HG03521 (cell line): ENCODE results near the gene ST3GAL4.

Experiments
- ATAC-seq: cut with Tn5 transposase; IDR thresholded peaks from one replicate; pipeline ENCODE4 v1.9.1; 2021; ENCODE audit warnings: mild to moderate bottlenecking, moderate library complexity; ENCODE audit not compliant: unreplicated experiment

ST3GAL4 gene

DNA sequence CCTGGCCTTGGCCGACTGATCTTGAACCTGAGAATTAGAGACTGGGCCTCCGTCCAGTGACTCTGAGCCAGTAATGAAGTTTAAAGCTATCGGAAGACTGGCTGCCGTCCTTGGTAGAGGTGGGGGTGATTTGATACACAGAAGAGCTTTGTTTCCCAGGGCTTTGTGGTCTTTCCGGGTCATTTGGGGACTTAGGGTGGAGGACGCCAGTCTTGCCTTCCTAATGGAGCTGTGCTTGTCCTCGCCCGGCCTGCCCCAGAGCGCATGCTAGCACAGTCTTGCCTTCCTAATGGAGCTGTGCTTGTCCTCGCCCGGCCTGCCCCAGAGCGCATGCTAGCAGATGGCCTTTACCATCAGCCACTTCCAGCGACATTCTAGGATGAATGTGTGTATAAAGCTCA is 65.8 kb downstream of the ST3GAL4 start:
- ATAC-seq: no peak

DNA sequence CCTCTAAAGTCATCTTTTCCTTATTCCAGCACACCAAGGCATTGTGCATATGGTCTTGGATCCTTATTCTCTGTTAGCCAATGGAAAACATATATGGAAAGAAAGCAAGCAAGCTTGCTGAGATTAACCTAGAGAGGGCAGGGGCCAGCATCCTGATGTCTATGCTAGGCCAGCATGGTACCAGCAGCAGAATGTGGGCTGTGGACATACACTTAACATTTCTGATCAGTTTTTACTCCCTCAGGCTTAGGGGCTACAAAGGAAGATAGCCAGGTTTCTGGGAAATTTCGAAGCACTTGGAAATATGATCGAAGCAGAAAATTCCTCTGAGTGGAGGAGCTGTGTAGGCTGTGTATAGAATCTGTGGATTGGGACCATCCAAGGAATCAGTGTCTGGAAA is 67.0 kb downstream of the ST3GAL4 start:
- ATAC-seq: no peak

DNA sequence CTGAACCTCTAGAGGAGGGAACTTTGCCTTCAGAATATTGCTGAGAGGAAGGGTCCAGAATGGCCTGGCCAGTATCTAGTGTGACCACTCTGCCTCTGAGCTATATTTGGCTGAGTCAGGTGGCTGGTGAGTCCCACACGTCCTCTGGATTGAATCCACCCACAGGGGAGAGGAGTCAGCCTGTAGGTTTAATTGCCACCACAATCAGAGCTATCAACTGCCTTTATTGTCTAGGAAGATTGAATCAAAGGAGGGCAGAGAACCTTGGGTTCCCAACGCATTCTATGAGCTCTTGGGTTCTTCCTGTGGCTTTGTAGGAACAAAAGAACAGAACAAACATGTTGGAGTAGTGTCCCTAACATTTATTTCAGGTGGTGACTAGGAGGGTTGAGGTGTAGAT is 67.7 kb downstream of the ST3GAL4 start:
- no peak for ATAC-seq

GRCh38 chr11:126423743-126424142 is 68.3 kb downstream of the ST3GAL4 start:
- ATAC-seq: no peak

GRCh38 chr11:126424471-126425039 is 69.1 kb downstream of the ST3GAL4 start:
- ATAC-seq: no peak

DNA sequence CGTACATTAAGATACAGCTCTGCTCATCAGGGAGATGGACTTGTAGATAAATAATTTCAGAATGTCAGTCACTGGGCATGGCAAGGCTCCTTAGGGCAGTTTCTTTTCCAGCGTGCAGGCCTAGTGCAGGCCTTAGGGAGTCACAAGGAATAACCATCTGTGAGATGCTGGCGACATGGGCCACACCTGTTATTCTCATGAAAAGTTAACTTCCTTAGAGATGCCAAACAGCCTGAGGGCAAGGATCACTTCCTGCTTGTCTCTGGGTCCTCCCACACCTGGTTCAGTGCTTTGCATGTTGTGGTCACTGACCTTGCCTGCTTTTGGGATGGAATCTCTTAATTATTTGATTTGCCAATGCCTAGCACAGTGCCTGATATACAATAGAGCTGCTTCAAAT is 70.6 kb downstream of the ST3GAL4 start:
- ATAC-seq: no peak

DNA sequence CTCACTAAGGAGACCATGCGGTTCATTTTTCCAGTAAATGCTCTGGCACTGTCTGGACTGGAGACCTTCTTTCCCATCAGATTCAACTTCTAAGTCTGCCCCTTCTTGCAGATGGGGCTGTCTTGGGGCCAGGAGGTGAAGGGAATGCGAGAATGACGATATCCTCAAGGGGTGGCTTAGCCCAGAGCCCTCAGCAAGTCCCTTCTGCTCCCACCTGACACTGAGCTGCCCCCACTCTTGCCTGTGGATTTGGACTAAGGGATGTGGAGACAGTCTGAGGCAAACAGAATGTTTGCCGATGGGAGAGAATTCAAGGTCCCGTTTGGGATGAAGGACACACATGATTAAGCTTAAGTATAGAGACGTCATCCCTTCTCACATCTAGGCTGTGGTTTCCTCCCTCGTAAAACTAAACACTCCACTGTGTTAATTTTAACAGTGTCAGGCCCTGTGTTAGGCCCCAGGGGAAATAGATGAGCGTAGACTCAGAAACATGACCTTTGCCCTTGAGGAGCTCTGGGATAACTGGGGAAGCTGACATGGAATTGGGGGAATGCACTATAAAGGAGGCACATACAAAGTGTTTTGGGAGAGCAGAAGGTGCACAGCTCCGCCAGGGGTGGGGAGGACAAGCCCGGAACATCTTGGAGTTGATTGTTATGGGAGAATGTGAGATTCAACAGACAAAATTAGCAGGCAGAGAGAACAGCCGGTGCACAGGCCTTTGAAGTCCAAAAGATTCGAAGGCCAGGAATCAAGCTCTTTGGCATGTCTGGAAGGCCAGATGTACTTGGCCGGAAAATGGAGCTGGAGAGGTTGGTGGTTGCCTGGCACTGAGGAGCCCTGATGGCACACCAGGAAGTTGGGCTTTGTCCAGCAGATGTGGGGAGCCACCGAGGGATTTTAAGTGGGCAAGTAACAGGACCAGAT is 71.6 kb downstream of the ST3GAL4 start:
- ATAC-seq: no peak

DNA sequence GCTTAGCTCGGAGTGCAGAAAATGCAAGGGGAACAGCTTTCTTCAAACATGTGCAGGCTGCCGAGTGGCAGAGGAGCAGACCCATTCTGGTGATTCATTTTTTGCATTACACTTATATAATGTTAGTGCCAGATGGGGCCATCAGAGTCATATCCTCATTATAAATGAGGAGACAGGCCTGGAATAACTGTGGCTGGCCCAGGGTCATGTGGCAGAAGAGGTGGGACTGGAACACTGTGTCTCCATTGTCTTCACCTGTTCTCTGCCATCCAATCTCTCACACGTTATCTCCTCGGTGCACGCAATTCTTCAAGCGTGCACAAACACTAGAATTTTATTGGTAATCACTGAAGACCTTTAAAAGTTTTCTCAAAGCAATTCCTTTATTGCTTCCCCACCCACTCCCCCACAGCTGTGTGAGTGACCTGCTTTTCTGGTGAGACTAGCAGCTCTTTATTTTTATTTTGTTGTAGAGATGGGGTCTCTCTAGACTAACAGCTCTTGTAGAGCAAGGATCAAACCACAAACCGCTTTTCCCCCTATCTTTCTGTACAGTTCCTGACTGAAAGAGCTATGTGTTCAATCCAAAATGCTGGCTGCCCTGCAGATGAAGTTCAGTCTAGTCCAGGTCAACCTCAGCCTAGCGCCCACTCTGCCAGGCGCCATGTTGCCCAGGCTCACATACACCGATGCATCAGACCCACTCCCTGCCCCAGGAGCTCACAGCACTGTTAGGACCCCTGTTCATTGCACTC is 75.3 kb downstream of the ST3GAL4 start:
- ATAC-seq: no peak

DNA sequence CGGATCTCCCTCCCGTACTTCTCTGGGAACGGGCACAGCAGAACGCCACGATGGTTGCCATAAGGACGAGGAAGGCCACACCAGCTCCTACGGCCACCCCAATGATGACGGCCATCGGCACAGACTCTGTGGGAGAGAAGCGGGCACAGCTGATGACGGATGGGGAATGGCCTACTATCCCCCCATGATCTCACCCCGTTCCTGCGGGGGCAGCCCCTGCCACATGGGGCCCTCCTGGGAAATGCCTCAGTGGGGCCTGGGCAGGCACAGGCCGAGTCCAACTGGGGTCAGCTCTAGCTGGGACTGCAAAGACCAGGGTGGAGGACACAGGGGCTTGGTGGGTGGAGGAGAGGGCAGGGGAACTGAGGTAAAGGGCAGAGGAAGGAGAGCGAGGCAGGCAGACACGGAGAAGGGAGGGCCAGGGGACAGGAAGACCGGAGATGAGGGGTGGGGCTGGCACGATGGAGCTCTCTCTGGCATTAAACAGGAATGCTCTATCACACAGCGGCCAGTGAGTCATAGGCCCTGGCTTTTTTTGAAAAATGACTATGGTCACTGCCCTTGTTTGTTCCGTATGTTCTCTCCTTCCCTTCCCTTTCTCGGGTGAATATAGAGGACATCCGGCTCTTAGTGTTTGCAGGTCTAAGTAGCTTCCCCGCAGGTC is 76.0 kb downstream of the ST3GAL4 start:
- ATAC-seq: no peak

DNA sequence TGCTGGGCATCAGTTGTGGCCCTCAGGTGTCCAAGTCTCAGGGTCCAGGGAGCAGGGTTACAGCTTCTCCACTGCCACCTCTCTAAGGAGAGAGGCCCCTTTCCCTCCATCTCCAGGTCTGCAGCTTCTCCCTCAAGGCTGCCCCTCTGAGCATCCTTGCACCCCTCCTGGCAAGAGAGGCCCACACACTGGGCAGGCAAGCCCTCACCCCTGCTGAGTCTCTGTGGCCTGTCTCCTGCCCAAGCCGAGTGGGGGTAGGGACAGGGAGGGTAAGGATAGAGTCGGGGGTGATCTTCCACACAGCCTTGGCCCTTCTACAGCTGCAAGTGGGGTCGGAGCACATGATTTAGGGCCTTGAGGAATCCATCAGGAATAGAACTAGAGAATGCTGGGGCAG is 76.6 kb downstream of the ST3GAL4 start:
- ATAC-seq: no peak

- no peak for ATAC-seq
These were observed 77.0 kb downstream of the ST3GAL4 start for GRCh38 chr11:126432525-126432924.

DNA sequence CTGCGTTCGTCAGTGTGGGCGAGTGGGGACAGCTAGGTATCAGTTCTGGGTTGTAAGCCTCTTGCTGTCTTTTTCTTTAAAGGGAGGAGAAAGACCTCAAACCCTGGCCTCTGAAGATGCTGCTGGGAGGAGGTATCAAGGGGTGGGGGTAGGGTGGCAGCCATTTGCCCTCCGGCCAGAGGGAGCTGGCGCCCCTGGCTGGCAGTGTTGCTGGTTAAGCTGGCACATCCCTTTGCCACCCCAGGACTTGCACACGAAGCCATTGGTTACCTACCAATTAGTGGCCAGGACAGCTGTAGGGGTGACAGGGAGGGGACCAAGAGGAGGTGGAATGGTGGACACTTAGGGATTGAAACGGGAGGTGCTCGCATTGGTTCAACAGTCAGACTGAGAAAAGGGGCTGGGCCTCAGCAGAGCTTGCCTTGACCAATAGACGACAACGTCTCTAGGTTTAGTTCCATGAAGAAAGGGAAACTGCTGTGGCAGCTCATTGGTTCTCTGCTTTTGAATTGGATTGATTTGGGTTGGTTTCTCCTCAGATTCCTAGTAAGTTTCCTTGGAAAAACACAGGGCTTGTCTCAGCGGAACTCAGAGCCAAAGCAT is 77.9 kb downstream of the ST3GAL4 start:
- ATAC-seq: no peak

- ATAC-seq: no peak
These were observed 78.8 kb downstream of the ST3GAL4 start for GRCh38 chr11:126433989-126434949.

DNA sequence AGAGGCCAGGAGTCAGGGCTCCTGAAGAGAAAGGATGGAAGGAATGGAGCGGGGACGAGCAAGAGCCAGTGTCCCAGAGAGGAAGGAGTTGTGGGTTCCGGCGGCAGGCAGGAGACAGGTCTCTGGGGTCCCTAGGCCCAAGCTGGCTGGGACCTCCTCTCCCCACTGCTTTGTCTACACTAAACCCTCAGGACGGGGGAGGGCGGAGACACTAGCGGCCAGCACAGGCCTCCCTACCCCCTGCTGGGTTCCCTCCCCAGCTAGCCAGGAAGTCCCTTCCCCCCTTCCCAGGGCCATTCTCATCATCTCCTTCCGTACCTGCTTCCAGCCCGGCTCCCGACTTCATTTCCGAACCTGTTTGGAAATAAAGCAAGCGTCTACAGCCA is 79.5 kb downstream of the ST3GAL4 start:
- no peak for ATAC-seq

DNA sequence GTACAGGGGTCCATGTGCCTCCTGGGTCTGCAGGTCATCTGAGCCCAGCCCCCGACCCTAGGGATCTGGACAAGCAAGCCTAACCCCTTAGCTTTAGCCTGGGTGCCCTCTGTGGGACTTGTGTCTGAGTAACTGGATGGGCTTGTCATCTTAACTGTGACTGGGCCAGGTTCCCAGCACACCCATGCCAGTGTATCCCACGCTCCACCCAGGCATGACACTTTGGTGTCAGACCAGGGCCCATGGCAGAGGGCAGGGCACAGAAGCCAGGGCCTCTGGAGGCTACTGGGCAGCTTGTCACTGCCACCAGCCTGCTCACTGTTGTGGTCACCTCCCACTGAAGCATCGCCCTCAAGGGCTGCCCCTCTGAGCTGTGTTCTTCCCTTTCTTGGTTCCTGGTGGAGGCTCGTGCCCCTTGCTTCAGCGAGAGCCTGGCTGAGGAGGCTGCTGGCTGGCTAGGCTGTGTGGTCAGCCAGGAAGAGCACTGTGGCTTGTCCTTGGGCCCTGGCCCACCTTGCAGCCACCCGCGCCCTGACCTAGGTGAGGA is 80.8 kb downstream of the ST3GAL4 start:
- ATAC-seq: no peak

DNA sequence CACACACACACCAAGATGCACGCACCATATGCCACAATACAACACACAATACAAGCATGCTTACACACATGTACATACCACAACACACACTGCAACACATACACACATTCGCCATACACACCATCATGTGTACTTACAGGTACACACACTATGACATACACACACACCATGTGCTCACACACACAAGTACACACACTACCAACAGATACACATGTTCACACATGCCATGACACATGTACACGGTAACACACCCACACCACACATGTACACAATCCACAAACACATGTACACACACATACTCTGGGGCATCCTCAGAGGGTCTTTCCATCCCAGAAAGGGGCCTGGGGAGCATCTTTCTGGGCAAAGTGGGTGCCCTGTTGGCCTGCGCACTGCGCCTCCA is 82.2 kb downstream of the ST3GAL4 start:
- no peak for ATAC-seq

DNA sequence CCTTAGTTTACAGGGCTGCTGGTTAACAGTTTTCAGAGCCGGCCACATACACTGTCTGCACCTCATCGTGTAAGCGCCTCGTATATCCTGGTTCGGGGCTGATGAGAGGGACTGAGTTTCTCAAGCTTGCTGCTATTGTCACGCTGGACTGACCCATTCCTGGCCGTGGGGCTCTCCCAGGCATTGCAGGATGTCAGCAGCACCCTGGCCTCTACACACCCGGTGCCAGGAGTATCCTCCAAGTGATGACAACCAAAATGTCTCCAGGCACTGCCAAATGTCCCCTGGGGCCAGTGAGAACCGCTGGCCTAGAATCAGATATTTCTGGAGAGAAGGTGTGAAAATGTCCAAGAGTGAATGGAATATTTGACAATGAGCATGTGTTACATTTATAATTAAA is 82.8 kb downstream of the ST3GAL4 start:
- no peak for ATAC-seq

- no peak for ATAC-seq
These were observed 83.2 kb downstream of the ST3GAL4 start for GRCh38 chr11:126438691-126439090.

GRCh38 chr11:126440276-126440675 is 84.8 kb downstream of the ST3GAL4 start:
- ATAC-seq: no peak
